ENCODE results near the gene UBE2E1. TPM values are rescaled to one million over a fixed set of nuclear protein-coding genes. Genes with fewer than 3 reads are reported as not detected.

Gene UBE2E1
- total and polyA plus RNA-seq, 2 donors (not counting 1 experiment from before 2014, with no cell fraction given): 129 to 174 TPM

DNA sequence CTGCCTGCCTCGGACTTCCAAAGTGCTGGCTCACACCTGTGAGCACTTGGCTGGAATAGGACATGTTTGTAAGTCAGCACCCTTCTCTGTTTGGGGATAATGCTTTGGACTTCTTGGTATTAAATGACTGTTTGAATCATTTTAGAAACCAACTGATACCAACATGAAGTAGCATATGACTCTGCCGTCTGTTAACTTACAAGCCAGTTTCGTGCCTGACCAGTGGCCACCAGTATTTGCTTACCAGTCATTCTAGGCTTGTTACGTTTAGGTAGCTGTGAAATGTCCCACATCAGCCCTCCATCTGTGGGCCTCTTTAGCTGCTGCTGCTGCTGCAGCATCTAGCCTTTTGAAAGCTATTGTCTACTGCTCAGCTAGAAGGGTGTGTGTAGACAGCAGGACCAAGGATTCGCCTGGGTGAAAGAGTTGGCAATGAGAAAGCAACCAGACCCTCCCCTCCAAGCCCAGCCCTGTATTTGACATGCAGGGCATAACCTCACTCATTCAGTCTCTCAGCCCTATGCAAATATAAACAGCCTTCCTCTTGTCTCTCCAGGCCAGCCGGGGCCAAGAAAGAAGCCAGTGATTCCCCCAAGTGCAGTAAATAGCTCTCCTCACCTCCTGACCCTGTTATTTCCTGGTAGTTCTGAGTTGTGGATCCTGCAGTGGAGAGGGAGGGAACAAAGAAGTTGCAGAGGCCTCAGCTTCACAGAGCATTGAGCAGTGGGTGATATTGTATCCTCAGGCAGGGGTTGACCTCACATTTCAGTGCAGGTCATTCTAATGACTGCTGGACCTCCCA lies 60.0 kb downstream of the UBE2E1 start:
- Histone ChIP-seq H3K79me2 (ENCODE audit: control insufficient read depth, insufficient read depth, low read length) (peaks cover 10% of the 10 kb centered on the region), H3K9ac (ENCODE audit: insufficient read depth, low read length) (no peak overlapping the region), H4K20me1 (ENCODE audit: control insufficient read depth, extremely low read depth, insufficient read depth, low read length) (peaks cover 2% of the 10 kb centered on the region), H3K36me3 (ENCODE audit: control insufficient read depth, insufficient read depth, low read length) (no peaks in the 10 kb centered on the region), H3K27me3 (ENCODE audit: control insufficient read depth, insufficient read depth, low read length) (no peaks in the 10 kb centered on the region), H3K4me1 (ENCODE audit: control insufficient read depth, extremely low read depth, insufficient read depth, low read length) (peaks cover 14% of the 10 kb centered on the region), H2AFZ (ENCODE audit: low read length) (no peak overlapping the region), H3K27ac (ENCODE audit: insufficient read depth, low read length) (no peak overlapping the region), H3K4me2 (ENCODE audit: extremely low read depth, insufficient read depth, low read length) (peak overlapping the region; percentile 20), H3K9me3 (ENCODE audit: control insufficient read depth, insufficient read depth, low read depth, low read length) (no peaks in the 10 kb centered on the region), H3K4me3 (replicated peaks in 1 of 4; ENCODE audit: control extremely low read depth in 1 of 4, insufficient read depth in 1 of 4, low read depth in 3 of 4, low read length in 4 of 4) (no peak overlapping the region)
- peak; percentile 23 to 37 for DNase-seq (ENCODE audit: low read depth in 2 of 2)
- TF ChIP-seq EZH2 (IDR thresholded peaks at IDR 0.05; ENCODE audit: low read length, missing control alignments): no peak

DNA sequence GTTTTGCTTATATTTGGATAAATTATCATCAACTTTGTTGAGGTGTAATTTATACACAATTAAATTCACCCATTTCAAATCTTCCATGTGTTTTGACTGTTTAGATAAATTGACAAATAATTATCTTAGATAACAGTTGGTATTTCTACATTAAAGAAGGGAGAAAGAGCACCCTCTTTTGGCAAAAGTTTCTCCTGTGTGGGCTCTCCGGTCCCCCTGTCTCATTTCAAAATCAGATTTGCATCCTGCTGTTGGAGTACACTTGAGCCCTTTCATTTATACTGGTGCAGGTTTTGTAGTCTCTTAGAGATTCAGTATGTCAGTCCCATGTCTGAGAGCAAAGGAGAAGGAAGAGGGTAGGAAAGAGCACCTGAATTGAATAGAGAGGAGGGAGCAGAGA lies 61.6 kb downstream of the UBE2E1 start:
- peaks cover 4% of the 10 kb centered on the region for H3K79me2 ChIP-seq (ENCODE audit: control insufficient read depth, insufficient read depth, low read length)
- H3K27ac ChIP-seq (ENCODE audit: insufficient read depth, low read length): no peak overlapping the region
- H2AFZ ChIP-seq (ENCODE audit: low read length): no peak overlapping the region
- H3K4me3 ChIP-seq (replicated peaks in 1 of 4; ENCODE audit: control extremely low read depth in 1 of 4, insufficient read depth in 1 of 4, low read depth in 3 of 4, low read length in 4 of 4): no peak overlapping the region
- H3K9me3 ChIP-seq (ENCODE audit: control insufficient read depth, insufficient read depth, low read depth, low read length): no peaks in the 10 kb centered on the region
- H3K36me3 ChIP-seq (ENCODE audit: control insufficient read depth, insufficient read depth, low read length): no peaks in the 10 kb centered on the region
- TF ChIP-seq EZH2 (IDR thresholded peaks at IDR 0.05; ENCODE audit: low read length, missing control alignments): no peak
- TF ChIP-seq, protein P1, sequence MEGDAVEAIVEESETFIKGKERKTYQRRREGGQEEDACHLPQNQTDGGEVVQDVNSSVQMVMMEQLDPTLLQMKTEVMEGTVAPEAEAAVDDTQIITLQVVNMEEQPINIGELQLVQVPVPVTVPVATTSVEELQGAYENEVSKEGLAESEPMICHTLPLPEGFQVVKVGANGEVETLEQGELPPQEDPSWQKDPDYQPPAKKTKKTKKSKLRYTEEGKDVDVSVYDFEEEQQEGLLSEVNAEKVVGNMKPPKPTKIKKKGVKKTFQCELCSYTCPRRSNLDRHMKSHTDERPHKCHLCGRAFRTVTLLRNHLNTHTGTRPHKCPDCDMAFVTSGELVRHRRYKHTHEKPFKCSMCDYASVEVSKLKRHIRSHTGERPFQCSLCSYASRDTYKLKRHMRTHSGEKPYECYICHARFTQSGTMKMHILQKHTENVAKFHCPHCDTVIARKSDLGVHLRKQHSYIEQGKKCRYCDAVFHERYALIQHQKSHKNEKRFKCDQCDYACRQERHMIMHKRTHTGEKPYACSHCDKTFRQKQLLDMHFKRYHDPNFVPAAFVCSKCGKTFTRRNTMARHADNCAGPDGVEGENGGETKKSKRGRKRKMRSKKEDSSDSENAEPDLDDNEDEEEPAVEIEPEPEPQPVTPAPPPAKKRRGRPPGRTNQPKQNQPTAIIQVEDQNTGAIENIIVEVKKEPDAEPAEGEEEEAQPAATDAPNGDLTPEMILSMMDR (conservative IDR thresholded peaks at IDR 0.05 in 1 of 2, IDR thresholded peaks at IDR 0.05 in 1 of 2; ENCODE audit: low read depth in 1 of 2, low read length in 2 of 2): no peak
- DNase-seq (ENCODE audit: low read depth in 2 of 2): no peak
- no peaks in the 10 kb centered on the region for H3K27me3 ChIP-seq (ENCODE audit: control insufficient read depth, insufficient read depth, low read length)
- H3K4me2 ChIP-seq (ENCODE audit: extremely low read depth, insufficient read depth, low read length): no peak overlapping the region
- peaks cover 2% of the 10 kb centered on the region for H4K20me1 ChIP-seq (ENCODE audit: control insufficient read depth, extremely low read depth, insufficient read depth, low read length)
- H3K9ac ChIP-seq (ENCODE audit: insufficient read depth, low read length): no peak overlapping the region
- peaks cover 14% of the 10 kb centered on the region for H3K4me1 ChIP-seq (ENCODE audit: control insufficient read depth, extremely low read depth, insufficient read depth, low read length)

- Histone ChIP-seq H3K4me2 (ENCODE audit: extremely low read depth, insufficient read depth, low read length) (no peak overlapping the region), H3K4me1 (ENCODE audit: control insufficient read depth, extremely low read depth, insufficient read depth, low read length) (peaks cover 14% of the 10 kb centered on the region), H3K27ac (ENCODE audit: insufficient read depth, low read length) (no peak overlapping the region), H3K79me2 (ENCODE audit: control insufficient read depth, insufficient read depth, low read length) (peaks cover 4% of the 10 kb centered on the region), H3K4me3 (replicated peaks in 1 of 4; ENCODE audit: control extremely low read depth in 1 of 4, insufficient read depth in 1 of 4, low read depth in 3 of 4, low read length in 4 of 4) (no peak overlapping the region), H3K9ac (ENCODE audit: insufficient read depth, low read length) (no peak overlapping the region), H4K20me1 (ENCODE audit: control insufficient read depth, extremely low read depth, insufficient read depth, low read length) (peaks cover 2% of the 10 kb centered on the region), H3K36me3 (ENCODE audit: control insufficient read depth, insufficient read depth, low read length) (no peaks in the 10 kb centered on the region), H3K9me3 (ENCODE audit: control insufficient read depth, insufficient read depth, low read depth, low read length) (no peaks in the 10 kb centered on the region), H3K27me3 (ENCODE audit: control insufficient read depth, insufficient read depth, low read length) (no peaks in the 10 kb centered on the region), H2AFZ (ENCODE audit: low read length) (no peak overlapping the region)
- peak in 1 of 2 donors; percentile 14 for DNase-seq (ENCODE audit: low read depth in 2 of 2)
- no peak for TF ChIP-seq EZH2 (IDR thresholded peaks at IDR 0.05; ENCODE audit: low read length, missing control alignments)
- TF ChIP-seq, protein P1 (conservative IDR thresholded peaks at IDR 0.05 in 1 of 2, IDR thresholded peaks at IDR 0.05 in 1 of 2; ENCODE audit: low read depth in 1 of 2, low read length in 2 of 2): no peak
Measured at GRCh38 chr3:23867838-23868237, 62.1 kb downstream of the UBE2E1 start.

Measured in fibroblast of lung (primary cell).